GM19351 (cell line): ENCODE results near the gene RASL10A.

Experiments used
- ATAC-seq: cut with Tn5 transposase; IDR thresholded peaks from one replicate; pipeline ENCODE4 v1.9.1; 2021; ENCODE audit warnings: mild to moderate bottlenecking, moderate library complexity; ENCODE audit not compliant: unreplicated experiment

The RASL10A gene

DNA sequence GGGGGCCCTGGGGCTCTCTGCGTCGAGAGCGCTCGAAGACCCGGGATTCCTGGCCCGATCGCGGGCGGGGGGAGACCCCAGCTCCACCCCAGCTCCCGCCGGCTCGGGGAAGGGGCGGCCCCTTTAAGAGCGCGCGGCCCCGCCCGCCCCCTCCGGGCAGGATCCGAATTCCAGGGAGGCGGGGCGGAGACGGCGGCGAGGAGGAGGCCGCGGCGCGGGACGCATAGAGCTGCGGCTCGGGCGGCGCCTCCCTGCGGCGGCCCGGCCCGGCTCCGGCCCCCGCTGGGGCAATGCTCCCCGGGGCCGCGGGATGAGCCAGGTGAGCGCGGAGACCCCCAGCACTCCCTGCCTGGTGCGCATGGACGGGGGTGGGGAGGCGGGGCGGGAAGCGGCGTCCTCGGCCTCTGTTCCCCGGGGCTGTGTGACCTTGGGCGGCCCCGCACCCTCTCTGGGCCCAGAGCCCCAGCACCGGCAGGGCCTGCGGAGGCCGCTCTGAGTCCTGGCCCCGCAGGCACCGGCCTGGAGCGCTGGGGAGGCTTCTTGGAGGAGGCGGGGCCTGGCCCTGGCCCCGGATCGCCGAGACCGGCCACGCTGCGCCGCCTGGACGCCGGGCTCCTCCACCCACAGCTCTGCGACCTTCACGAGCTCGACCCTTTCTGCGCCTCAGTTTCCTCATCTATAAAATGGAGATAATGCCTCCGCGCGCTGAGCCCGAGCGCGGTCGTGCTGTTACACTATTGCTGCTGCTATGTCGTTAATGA, 8.5 kb downstream of the RASL10A start:
- ATAC-seq: no peak

DNA sequence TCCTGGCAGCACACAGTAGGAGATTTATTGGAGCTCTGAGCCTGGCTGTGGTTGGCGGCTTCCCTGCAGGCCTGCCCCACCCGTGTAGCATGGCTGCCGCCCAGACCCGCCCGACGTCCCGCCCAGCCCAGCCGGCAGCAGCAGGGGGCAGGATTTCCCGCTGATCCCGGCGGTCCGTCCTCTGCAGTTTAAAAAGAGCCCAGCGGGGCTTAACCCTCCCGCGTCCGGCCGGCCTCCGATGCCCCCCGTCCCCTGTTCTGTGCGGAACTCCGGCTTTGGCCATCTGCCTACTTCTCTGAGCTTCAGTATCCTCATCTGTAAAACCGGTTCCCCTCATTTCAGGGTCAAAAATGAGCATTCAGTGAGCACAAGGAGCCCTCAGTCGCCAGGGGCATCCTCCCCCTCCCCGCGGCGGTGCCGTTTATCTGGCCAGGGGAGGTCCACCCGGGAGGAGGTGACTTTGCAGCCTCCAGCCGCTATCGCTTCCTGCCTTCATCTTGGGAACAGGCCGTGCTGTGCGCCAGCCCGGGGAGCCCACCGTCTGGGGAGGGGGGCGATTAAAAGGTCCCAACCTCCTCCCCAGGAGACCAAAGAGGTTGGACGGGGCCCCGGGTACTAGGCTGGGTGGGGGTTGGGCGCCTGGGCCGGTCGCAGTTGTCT, 9.2 kb downstream of the RASL10A start, which contains the start of gene GAS2L1:
GAS2L1 (plus strand) TSS at position 476 of the 660 bp plus-strand sequence. CDS start 1,456 bp downstream, outside the sequence.
- no peak for ATAC-seq

DNA sequence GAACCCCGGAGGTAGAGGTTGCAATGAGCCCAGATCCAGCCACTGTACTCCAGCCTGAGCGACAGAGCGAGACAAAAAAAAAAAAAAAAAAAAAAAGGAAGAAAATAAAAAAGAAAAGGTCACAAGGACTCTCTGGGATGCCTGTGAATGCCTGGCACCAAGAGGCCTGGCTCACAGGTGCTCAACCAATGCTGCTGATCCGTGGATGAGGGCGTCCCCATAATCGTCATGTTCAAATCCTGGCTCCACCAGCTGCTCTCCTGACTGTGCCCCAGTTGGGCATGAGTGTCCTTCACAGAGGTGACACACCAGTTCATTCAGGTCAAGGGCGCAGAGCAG, 9.7 kb downstream of the RASL10A start:
- no peak for ATAC-seq

DNA sequence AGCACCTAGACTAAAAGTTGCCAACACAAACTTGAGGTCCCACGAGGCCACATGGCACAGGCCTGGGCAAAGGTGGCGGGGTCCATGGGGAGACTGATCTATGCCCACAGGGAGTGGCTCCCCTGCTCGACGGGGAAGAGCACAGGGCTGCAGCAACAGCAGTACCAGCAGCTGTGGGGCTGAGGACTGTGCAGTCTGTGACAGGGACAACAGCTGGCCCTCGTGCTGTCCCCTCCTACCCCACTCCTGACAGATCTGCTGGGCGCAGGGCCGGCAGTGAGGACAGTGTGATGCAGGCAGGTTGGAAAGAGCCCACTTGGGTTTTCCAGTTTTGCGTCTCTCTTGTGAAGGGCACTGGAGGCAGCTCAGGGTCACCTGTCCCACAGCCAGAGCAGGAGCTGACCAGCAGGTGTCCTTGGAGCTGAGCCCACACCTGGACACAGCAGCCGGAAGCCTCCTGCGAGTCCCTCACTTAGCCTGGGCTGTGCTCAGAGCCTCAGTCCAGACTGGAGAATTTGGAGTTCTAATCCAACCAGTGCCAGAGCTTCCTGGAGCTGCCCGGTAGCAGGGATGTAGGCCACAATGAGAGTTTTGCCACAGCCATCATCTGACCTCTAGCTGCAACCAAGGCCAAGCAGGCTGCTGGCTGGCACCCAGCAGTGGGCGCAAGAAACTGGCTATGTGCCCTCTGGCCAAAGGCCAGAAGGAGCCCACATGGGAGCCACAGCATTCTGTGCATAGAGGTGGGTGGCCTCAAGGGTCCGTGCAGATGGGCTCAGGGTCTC, 12.6 kb downstream of the RASL10A start:
- no peak for ATAC-seq

DNA sequence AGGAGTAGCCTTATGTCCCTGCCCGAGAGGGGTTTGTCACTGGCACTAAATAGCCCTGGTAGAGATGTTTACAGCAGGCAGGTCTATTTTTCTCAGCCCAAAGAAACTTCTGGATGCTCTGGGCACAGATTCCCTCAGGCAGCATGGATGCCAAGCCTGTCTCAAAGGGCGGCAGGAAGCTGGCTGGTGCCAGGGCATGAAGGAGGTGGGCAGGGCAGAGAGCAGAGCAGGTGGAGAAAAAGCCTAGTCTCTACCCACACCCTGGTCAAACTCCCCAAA, 13.2 kb downstream of the RASL10A start:
- no peak for ATAC-seq

DNA sequence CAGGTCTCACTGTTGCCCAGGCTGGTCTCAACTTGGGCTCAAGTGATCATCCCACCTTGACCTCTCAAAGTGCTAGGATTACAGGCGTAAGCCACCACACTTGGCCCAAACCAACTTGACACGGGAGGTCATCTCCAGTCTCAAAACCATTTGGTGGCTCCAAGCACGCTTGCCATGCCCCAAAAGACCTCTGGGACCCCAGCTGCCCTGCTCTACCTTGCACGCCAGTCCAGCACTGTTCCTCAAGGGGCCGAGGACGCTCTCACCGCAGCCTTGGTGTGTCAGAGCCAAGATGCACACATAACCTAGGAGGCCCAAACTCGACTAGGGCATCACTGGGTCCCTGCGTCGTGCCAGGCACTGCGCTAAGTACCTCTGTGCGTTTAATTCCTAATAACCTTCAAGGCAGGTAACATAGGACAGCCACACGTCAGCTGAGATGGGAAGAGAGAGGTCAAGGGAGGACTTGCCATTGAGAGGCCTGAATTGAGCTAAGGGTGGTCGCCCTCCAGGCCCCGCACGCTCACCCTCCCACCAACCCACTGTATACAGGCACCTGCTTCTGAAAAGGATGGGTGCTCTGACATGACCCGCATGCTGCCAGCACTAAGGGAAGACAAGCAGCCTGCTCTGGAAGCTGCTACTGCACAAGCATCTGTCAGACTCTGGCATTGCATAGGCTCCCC, 13.6 kb downstream of the RASL10A start:
- ATAC-seq: no peak

DNA sequence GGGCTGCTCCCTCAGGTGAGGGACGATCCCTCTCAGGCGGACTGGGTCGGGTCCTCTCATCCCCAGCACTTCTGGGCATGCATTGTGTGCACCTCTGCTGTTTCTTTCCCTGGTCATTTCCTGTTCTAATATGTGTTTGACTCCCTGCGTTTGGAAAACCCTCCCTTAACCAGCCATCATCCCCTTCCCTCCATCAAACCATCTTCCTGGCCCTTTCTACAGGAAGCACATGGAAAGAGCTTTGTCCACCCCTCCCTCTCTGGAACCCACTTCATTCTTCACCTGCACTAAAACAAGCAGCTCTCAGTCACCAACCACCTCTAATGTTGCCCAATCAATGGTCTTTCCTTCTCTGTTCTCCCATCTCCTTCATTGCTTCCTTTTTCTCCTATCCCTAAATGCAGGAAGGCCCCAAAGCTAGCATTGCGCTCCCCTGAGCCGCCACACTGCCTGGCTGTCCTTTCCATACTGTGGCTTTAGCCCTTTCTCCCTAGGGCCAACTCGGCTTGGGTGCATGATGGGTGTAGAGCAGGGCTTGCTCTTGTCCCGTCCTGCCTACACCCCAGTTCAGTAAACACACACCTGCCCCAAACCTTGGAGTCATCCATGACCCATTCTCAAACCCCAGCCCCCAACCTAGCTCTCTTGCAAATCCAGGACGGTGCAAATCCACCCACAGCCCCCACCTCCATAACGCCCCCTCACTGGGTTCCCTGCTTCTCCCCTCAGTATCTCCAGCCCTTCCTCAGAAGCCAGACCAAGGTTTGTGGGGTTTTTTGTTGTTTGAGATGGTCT, 14.5 kb downstream of the RASL10A start:
- no peak for ATAC-seq

DNA sequence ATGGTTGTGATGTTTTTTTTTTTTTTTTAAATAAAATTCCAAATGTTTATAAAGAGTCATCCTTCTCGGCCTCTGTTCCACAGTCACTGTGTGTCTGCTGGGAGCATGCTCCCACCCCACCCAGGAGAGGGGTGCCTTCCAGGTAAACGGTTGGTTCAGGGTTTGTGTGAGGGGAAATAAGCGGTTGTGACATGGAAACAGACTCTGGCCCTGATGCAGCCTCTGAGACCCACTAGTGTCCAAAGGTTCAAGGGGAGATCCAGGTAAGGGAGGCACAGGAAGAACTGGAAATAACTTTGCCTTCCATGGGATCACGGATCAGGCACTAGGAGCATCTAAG, 15.1 kb downstream of the RASL10A start:
- no peak for ATAC-seq

DNA sequence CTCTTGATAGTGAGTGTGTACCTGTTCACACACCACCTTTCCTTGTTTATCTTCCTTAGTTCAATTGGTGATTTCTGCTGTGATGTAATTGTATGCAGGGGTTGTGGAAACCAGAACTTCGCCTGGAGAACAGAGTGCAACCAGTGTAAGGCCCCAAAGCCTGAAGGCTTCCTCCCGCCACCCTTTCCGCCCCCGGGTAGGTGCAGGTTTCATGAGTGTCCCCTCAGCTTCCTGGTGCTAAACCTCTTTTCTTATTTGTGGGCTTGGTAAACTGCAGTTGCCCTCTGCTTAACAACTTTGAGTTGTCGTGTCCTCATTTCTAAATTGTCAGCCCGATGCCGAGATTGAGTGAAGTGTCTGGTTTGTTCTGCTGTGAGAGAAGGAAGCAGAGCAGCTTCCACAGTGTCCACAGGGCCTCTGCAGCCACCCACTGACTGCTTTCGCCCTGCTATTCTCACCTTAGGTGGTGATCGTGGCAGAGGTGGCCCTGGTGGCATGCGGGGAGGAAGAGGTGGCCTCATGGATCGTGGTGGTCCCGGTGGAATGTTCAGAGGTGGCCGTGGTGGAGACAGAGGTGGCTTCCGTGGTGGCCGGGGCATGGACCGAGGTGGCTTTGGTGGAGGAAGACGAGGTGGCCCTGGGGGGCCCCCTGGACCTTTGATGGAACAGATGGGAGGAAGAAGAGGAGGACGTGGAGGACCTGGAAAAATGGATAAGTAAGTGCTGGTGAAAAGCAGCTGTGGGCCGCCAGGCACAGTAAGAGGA, 16.2 kb downstream of the RASL10A start:
- no peak for ATAC-seq

DNA sequence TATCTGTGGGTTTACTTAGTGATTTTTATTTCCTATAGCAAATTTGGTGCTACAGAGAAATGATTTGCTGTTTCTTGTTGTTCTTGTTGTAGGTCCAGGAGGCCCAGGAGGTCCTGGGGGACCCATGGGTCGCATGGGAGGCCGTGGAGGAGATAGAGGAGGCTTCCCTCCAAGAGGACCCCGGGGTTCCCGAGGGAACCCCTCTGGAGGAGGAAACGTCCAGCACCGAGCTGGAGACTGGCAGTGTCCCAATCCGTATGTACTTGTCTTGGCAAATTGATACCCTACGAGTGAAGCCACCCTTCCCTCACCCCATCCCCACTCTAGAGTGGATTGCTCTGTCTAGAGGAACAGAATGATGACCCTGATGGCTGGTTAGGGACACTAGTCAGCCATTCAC, 16.9 kb downstream of the RASL10A start:
- ATAC-seq: no peak

DNA sequence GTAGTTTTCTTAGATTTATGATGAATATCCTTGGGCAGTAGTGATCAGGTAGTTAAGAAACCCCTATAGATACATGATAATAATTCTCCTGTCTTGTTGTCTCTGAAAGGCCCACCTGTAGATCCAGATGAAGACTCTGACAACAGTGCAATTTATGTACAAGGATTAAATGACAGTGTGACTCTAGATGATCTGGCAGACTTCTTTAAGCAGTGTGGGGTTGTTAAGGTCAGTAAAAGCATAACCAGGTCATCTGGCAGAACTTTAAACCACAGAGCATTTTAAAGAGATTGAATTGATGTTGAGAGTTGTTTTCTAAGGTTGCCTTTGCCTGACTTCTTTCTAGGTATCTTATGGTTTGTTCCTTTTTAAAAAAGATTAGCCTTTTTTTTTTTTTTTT, 23.1 kb downstream of the RASL10A start:
- ATAC-seq: no peak

DNA sequence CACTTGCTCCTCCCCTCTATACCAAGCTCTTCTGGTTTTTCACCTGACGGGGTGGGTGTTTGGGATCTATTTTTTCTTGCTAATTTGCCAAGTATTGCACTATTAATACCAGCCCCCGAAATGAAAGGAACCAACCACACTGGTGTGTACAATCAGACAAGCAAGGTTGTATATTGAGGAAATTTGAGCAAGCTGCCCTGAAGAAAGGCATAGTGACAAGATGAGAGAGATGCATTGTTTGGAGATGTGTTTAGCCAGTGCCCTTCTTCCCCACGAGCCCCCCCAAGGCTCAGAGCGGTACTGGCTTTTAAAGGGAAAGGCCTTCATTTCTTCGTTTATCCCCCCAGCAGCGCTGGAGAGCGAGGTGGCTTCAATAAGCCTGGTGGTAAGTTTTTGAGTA, 24.3 kb downstream of the RASL10A start:
- ATAC-seq: no peak

DNA sequence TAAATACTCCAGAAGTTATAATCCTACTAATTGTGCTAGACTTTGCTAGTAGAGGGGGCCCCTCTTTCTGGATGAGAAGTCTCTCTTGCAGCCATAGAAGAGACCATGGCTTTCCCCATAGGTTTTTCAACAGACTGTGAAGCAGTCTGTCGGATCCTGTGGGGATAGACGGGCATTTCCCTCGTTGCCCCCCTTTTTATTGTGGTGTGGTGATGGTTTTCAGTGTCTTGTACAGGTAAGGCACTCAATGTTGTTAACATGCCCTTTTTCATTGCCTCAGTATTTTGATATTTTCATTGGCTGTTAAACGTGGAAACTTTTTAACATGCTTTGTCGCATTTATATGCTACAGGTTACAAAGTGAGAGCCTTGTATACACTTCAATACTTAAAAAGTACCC, 25.4 kb downstream of the RASL10A start:
- ATAC-seq: no peak

DNA sequence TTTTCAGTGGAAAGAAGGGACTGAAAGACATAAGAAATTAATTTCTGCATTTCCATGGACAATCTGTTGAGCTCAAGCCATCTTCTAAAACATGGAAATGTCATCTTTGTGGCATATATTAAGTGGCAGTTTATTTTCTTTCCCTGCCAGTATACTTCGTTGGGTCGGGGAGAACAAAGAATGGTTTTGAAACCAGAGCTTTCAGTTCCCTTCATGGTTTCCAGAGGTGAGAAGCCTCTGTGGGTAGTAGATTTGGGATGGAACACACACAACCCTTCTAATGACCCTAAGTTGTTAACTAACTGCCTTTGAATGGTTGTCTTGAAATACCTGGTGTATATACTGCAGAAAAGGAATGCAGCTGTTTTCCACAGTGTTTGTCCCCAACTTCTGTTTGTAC, 26.7 kb downstream of the RASL10A start:
- no peak for ATAC-seq

DNA sequence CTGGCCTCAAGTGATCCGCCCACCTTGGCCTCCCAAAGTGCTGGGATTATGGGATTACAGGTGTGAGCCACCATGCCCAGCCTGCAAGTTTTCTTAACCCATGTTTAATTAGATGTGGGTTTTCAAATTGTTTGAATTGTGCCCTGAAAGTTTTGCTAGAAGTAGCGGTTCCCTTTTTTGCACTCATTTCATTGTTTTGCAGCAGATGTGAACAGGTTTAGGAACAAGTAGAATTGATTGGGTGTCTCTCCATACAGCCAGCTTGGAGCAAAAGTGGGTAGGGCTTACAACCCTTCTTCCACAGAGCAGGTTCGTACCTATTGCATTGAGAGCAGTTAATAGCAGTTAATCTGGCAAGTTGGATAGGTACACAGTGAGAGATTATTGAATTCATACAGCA, 31.3 kb downstream of the RASL10A start:
- no peak for ATAC-seq

DNA sequence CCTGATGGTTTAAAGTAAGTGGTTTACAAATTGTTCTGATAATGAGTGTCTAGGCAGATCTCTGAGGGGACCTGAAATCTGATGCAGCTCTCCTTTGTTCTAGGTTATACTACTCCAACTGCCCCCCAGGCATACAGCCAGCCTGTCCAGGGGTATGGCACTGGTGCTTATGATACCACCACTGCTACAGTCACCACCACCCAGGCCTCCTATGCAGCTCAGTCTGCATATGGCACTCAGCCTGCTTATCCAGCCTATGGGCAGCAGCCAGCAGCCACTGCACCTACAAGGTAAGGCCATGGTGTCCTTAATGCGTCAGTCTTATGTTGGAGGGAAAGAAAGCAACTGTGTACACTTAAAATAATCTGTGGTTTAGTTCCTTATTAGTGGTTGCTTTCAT, 37.6 kb downstream of the RASL10A start:
- ATAC-seq: no peak

DNA sequence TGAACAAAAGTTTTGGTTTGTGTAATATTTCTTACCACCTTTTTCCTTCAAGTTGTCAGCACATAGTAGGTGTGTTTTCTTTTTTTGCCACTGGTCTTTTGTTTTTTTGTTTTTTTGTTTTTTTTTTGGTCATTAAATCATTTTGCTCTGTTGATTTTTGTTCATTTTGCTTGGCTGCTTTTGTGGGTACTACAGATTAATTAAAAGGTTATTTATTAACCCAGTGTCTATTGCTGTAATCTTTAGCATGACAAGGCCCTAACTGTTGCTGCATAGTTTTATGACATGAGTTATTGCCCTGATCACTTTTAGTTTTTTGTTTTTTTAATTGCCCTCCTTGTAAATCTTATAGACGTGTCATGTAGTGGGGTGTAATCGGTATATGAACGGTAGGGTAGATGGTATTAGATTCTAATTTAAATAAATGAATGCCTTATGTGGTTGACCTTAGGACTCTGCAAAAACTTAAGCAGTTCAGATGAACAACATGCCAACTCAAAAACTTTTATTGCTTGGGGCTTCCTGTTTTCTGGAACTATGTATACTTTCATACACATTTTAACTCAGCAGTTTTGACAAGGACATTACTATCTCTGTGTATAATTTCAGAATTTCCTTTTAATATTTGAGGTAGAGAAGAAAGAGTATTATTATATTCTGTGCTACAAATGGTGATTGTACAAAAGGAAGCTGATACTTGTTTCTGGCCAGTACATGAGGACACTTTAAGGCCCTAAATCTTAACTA, 39.5 kb downstream of the RASL10A start:
- no peak for ATAC-seq

DNA sequence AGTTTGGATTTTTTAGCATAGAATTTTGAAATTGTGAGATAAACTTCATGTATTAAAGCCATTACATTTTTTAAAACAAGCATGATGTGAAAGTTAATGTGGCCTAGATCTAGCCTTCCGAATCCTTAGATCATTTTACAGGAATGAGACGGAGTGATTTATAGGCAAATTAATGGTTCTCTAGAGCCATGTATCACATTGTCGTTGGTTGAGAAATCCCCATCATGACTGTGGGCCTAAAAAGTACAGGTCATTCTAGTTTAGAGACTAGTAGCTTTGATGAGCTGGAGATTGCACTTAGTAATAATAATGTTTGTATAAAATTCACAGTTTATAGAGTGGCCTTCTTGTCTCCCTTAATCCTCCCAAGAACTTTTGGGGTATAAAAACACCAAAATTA, 40.3 kb downstream of the RASL10A start:
- no peak for ATAC-seq

DNA sequence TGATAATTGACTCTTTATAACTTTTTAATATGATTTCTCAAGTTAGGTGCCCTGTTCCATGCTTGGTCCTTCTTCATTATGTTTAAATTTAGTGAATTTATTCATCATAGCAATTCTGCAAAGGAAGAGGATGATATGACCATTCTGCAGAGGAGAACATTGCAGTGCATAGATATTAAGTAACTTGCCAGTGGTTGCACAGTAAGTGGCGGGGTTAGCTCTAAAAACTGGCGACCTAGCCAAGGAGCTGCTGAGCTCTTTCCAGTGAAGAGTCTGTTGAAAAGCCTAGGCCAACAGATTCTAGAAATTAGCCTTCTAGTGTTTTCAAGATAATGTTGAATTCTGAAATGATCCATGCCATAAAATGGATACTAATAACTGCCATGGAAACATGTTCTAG, 42.9 kb downstream of the RASL10A start:
- no peak for ATAC-seq
